IMR-90 (cell line): ENCODE results near the gene SNIP1. TPM values are rescaled to one million over a fixed set of nuclear protein-coding genes. Genes with fewer than 3 reads are reported as not detected.

Source experiments
- BHLHE40 ChIP-seq: fragments of 150-350 bp; IDR thresholded peaks from 2 replicates; pipeline ENCODE4 v1.6.1; 2016; ENCODE audit warnings: mild to moderate bottlenecking, low read depth, low read length
- CEBPB ChIP-seq: IDR thresholded peaks from 2 replicates; pipeline ENCODE4 v1.6.1; 2012; ENCODE audit warnings: low read depth, low read length, improper control_type of control experiment
- MAFK ChIP-seq: IDR thresholded peaks from 2 replicates; pipeline ENCODE4 v1.6.1; 2012; ENCODE audit warnings: low read depth, low read length, improper control_type of control experiment
- MAZ ChIP-seq: IDR thresholded peaks from 2 replicates; pipeline ENCODE4 v1.6.1; 2012; ENCODE audit warnings: low read depth, mild to moderate bottlenecking, low read length, improper control_type of control experiment, moderate library complexity, borderline replicate concordance
- polyA plus RNA-seq, 3 experiments: library from polyadenylated mRNA; depleted of rRNA; stranded (reverse); fragments of >200 nt; gene quantifications; 2 replicates each; pipeline ENCODE4 v1.2.3, GENCODE V29; 2012; ENCODE audit warnings: low replicate concordance in 1 of 3
- total RNA-seq: library from RNA; depleted of rRNA; stranded (reverse); fragments of >200 nt; gene quantifications from 2 replicates; pipeline ENCODE4 v1.2.3, GENCODE V29; 2012

Gene SNIP1
- total and polyA plus RNA-seq, 2 of the 4 experiments (the other 2 are of a cell fraction), result 6.8 to 11.3 TPM

DNA sequence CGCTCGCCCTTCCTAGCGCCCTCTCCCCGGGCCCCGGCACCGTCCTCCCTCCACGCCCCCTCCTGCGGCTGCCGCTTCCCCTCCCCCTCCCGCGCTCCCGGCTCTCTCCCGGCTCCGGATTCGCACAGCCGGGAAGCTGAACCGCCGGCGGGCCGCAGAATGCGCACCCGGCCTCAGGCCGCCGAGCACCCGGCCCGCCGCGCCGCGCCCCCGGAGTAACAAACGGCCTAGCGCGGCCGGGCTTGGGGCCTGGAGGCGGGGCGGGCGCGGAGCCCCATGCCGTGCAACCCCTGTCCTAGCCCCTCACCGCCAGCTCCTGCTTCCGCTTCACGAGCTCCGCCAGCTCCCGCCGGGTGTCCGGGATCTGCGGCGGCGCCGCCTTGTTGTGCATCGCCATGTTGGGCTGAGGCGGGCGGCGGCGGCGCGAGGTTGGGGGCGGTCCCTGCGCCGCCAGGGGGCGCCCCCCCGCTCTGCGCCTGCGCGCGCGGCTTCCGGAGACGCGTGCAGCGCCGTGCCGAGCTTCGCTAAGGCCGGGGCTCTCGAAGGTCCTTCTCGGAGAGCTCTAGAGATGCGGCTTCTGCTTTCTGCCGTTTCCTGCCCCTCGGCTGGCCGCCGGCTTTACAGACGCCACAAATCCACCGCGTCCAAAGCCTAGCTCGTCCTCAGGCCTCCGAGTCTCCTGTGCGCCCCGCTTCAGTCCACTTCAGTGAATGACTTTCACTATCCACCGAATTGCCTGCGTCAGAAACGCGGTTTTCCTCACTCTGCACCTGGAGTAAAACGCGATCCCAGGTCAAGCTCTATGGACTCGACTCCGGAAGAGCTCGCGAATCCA is 39.5 kb downstream of the SNIP1 start, which contains the start of gene MEAF6 (continued):
- TF ChIP-seq MAZ (peak; percentile 79; the same call in 1 of the 2 replicates), MAFK (no peak), CEBPB (no peak), BHLHE40 (peak; percentile 80)
